HG03520 (cell line): ENCODE data around the gene CYP1A2.

Experiments
- ATAC-seq: cut with Tn5 transposase; IDR thresholded peaks from one replicate; pipeline ENCODE4 v1.9.1; 2021; ENCODE audit warnings: mild to moderate bottlenecking, moderate library complexity; ENCODE audit not compliant: unreplicated experiment

The CYP1A2 gene

DNA sequence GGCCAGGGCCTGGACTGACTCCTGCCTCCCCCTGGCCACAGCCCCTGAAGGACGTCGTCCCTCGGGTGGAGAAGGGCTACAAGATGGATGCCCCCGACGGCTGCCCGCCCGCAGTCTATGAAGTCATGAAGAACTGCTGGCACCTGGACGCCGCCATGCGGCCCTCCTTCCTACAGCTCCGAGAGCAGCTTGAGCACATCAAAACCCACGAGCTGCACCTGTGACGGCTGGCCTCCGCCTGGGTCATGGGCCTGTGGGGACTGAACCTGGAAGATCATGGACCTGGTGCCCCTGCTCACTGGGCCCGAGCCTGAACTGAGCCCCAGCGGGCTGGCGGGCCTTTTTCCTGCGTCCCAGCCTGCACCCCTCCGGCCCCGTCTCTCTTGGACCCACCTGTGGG is 53.6 kb downstream of the CYP1A2 start:
- no peak for ATAC-seq

DNA sequence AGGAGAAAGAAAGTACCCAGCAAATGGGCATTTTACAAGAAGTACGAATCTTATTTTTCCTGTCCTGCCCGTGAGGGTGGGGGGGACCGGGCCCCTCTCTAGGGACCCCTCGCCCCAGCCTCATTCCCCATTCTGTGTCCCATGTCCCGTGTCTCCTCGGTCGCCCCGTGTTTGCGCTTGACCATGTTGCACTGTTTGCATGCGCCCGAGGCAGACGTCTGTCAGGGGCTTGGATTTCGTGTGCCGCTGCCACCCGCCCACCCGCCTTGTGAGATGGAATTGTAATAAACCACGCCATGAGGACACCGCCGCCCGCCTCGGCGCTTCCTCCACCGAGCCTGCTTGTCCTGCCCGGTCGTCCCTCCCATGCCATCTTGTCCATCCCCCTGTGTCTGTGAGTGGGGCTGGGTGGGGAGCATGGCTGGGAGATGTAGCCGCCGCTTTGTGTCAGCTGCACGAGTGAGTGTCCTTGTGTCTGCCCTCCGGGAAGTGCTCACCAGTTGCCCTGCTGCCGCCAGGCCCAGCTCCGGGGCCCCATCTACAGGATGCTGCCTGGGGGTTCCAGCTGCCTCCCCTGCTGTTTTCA is 54.3 kb downstream of the CYP1A2 start:
- no peak for ATAC-seq

DNA sequence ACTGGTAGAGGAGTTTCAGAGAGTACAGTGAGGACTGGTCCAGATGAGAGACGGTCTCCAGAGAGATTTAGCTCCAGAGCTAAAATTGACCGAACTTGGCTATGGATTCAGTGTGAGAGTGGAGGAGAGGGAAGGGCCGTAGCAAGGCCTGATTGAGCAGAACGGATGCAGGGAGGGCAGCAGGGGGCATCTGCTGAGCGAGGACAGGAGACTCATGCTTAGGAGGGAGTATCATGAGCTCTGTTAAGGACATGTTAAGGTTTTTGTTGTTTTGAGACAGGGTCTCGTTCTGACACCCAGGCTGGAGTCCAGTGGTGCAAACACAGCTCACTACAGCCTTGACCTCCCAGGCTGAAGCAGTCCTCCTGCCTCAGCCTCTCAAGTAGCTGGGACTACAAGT is 56.3 kb downstream of the CYP1A2 start:
- no peak for ATAC-seq
